Measurements from ENCODE around the gene MKX.

Gene MKX

GRCh38 chr10:27709304-27709703 is 36.3 kb downstream of the MKX start:
- no peak overlapping the region for H3K4me3 ChIP-seq (ENCODE audit: low read depth, low read length)
- no peaks in the 10 kb centered on the region for H3K36me3 ChIP-seq (ENCODE audit: control insufficient read depth, insufficient read depth, low read length)
- H3K4me1 ChIP-seq (ENCODE audit: control insufficient read depth, insufficient read depth, low read length), result no peaks in the 10 kb centered on the region
- H3K9ac ChIP-seq (ENCODE audit: low read depth, low read length), result no peak overlapping the region
- H3K9me3 ChIP-seq (ENCODE audit: control insufficient read depth, insufficient read depth, low read length), result no peaks in the 10 kb centered on the region
- no peaks in the 10 kb centered on the region for H3K27me3 ChIP-seq (ENCODE audit: control insufficient read depth, insufficient read depth, low read length)

GRCh38 chr10:27701938-27702537 is 43.6 kb downstream of the MKX start:
- no peaks in the 10 kb centered on the region for H3K36me3 ChIP-seq (ENCODE audit: control insufficient read depth, insufficient read depth, low read length)
- no peak overlapping the region for H3K9ac ChIP-seq (ENCODE audit: low read depth, low read length)
- H3K4me1 ChIP-seq (ENCODE audit: control insufficient read depth, insufficient read depth, low read length), result peaks cover 8% of the 10 kb centered on the region
- H3K27me3 ChIP-seq (ENCODE audit: control insufficient read depth, insufficient read depth, low read length), result no peaks in the 10 kb centered on the region
- H3K9me3 ChIP-seq (ENCODE audit: control insufficient read depth, insufficient read depth, low read length), result no peaks in the 10 kb centered on the region
- no peak overlapping the region for H3K4me3 ChIP-seq (ENCODE audit: low read depth, low read length)

GRCh38 chr10:27699776-27700175 is 45.8 kb downstream of the MKX start:
- Histone ChIP-seq H3K9me3 (ENCODE audit: control insufficient read depth, insufficient read depth, low read length) (no peaks in the 10 kb centered on the region), H3K4me1 (ENCODE audit: control insufficient read depth, insufficient read depth, low read length) (peaks cover 8% of the 10 kb centered on the region), H3K4me3 (ENCODE audit: low read depth, low read length) (no peak overlapping the region), H3K36me3 (ENCODE audit: control insufficient read depth, insufficient read depth, low read length) (no peaks in the 10 kb centered on the region), H3K9ac (ENCODE audit: low read depth, low read length) (no peak overlapping the region), H3K27me3 (ENCODE audit: control insufficient read depth, insufficient read depth, low read length) (no peaks in the 10 kb centered on the region)

- no peaks in the 10 kb centered on the region for H3K27me3 ChIP-seq (ENCODE audit: control insufficient read depth, insufficient read depth, low read length)
- no peak overlapping the region for H3K9ac ChIP-seq (ENCODE audit: low read depth, low read length)
- peaks cover 8% of the 10 kb centered on the region for H3K4me1 ChIP-seq (ENCODE audit: control insufficient read depth, insufficient read depth, low read length)
- H3K36me3 ChIP-seq (ENCODE audit: control insufficient read depth, insufficient read depth, low read length), result no peaks in the 10 kb centered on the region
- H3K4me3 ChIP-seq (ENCODE audit: low read depth, low read length), result no peak overlapping the region
- no peaks in the 10 kb centered on the region for H3K9me3 ChIP-seq (ENCODE audit: control insufficient read depth, insufficient read depth, low read length)
These were observed 46.7 kb downstream of the MKX start for GRCh38 chr10:27698961-27699360.

- Histone ChIP-seq H3K4me3 (ENCODE audit: low read depth, low read length) (no peak overlapping the region), H3K36me3 (ENCODE audit: control insufficient read depth, insufficient read depth, low read length) (no peaks in the 10 kb centered on the region), H3K27me3 (ENCODE audit: control insufficient read depth, insufficient read depth, low read length) (no peaks in the 10 kb centered on the region), H3K9ac (ENCODE audit: low read depth, low read length) (no peak overlapping the region), H3K9me3 (ENCODE audit: control insufficient read depth, insufficient read depth, low read length) (no peaks in the 10 kb centered on the region), H3K4me1 (ENCODE audit: control insufficient read depth, insufficient read depth, low read length) (peaks cover 3% of the 10 kb centered on the region)
These were observed 49.2 kb downstream of the MKX start for GRCh38 chr10:27696466-27696865.

GRCh38 chr10:27695706-27696105 is 49.9 kb downstream of the MKX start:
- Histone ChIP-seq H3K9ac (ENCODE audit: low read depth, low read length) (no peak overlapping the region), H3K9me3 (ENCODE audit: control insufficient read depth, insufficient read depth, low read length) (no peaks in the 10 kb centered on the region), H3K4me1 (ENCODE audit: control insufficient read depth, insufficient read depth, low read length) (peaks cover 3% of the 10 kb centered on the region), H3K36me3 (ENCODE audit: control insufficient read depth, insufficient read depth, low read length) (no peaks in the 10 kb centered on the region), H3K4me3 (ENCODE audit: low read depth, low read length) (no peak overlapping the region), H3K27me3 (ENCODE audit: control insufficient read depth, insufficient read depth, low read length) (no peaks in the 10 kb centered on the region)

- no peaks in the 10 kb centered on the region for H3K27me3 ChIP-seq (ENCODE audit: control insufficient read depth, insufficient read depth, low read length)
- no peaks in the 10 kb centered on the region for H3K4me1 ChIP-seq (ENCODE audit: control insufficient read depth, insufficient read depth, low read length)
- H3K9me3 ChIP-seq (ENCODE audit: control insufficient read depth, insufficient read depth, low read length), result no peaks in the 10 kb centered on the region
- no peak overlapping the region for H3K4me3 ChIP-seq (ENCODE audit: low read depth, low read length)
- no peak overlapping the region for H3K9ac ChIP-seq (ENCODE audit: low read depth, low read length)
- H3K36me3 ChIP-seq (ENCODE audit: control insufficient read depth, insufficient read depth, low read length), result no peaks in the 10 kb centered on the region
These were observed 50.5 kb downstream of the MKX start for GRCh38 chr10:27695088-27695487.

GRCh38 chr10:27692663-27693062 is 53.0 kb downstream of the MKX start:
- no peak overlapping the region for H3K4me3 ChIP-seq (ENCODE audit: low read depth, low read length)
- no peak overlapping the region for H3K9ac ChIP-seq (ENCODE audit: low read depth, low read length)
- H3K27me3 ChIP-seq (ENCODE audit: control insufficient read depth, insufficient read depth, low read length), result no peaks in the 10 kb centered on the region
- no peaks in the 10 kb centered on the region for H3K9me3 ChIP-seq (ENCODE audit: control insufficient read depth, insufficient read depth, low read length)
- H3K36me3 ChIP-seq (ENCODE audit: control insufficient read depth, insufficient read depth, low read length), result no peaks in the 10 kb centered on the region
- no peaks in the 10 kb centered on the region for H3K4me1 ChIP-seq (ENCODE audit: control insufficient read depth, insufficient read depth, low read length)

- Histone ChIP-seq H3K36me3 (ENCODE audit: control insufficient read depth, insufficient read depth, low read length) (no peaks in the 10 kb centered on the region), H3K4me3 (ENCODE audit: low read depth, low read length) (no peak overlapping the region), H3K9ac (ENCODE audit: low read depth, low read length) (no peak overlapping the region), H3K9me3 (ENCODE audit: control insufficient read depth, insufficient read depth, low read length) (no peaks in the 10 kb centered on the region), H3K27me3 (ENCODE audit: control insufficient read depth, insufficient read depth, low read length) (no peaks in the 10 kb centered on the region), H3K4me1 (ENCODE audit: control insufficient read depth, insufficient read depth, low read length) (no peaks in the 10 kb centered on the region)
These were observed 56.6 kb downstream of the MKX start for GRCh38 chr10:27688991-27689390.

- Histone ChIP-seq H3K9me3 (ENCODE audit: control insufficient read depth, insufficient read depth, low read length) (no peaks in the 10 kb centered on the region), H3K4me1 (ENCODE audit: control insufficient read depth, insufficient read depth, low read length) (no peaks in the 10 kb centered on the region), H3K9ac (ENCODE audit: low read depth, low read length) (no peak overlapping the region), H3K27me3 (ENCODE audit: control insufficient read depth, insufficient read depth, low read length) (no peaks in the 10 kb centered on the region), H3K36me3 (ENCODE audit: control insufficient read depth, insufficient read depth, low read length) (no peaks in the 10 kb centered on the region), H3K4me3 (ENCODE audit: low read depth, low read length) (no peak overlapping the region)
These were observed 57.3 kb downstream of the MKX start for GRCh38 chr10:27688276-27688675.

- Histone ChIP-seq H3K36me3 (ENCODE audit: control insufficient read depth, insufficient read depth, low read length) (no peaks in the 10 kb centered on the region), H3K4me3 (ENCODE audit: low read depth, low read length) (no peak overlapping the region), H3K4me1 (ENCODE audit: control insufficient read depth, insufficient read depth, low read length) (no peaks in the 10 kb centered on the region), H3K27me3 (ENCODE audit: control insufficient read depth, insufficient read depth, low read length) (no peaks in the 10 kb centered on the region), H3K9ac (ENCODE audit: low read depth, low read length) (no peak overlapping the region), H3K9me3 (ENCODE audit: control insufficient read depth, insufficient read depth, low read length) (no peaks in the 10 kb centered on the region)
These were observed 57.9 kb downstream of the MKX start for GRCh38 chr10:27687743-27688142.

GRCh38 chr10:27687326-27687725 is 58.3 kb downstream of the MKX start:
- Histone ChIP-seq H3K4me3 (ENCODE audit: low read depth, low read length) (no peak overlapping the region), H3K4me1 (ENCODE audit: control insufficient read depth, insufficient read depth, low read length) (no peaks in the 10 kb centered on the region), H3K9me3 (ENCODE audit: control insufficient read depth, insufficient read depth, low read length) (no peaks in the 10 kb centered on the region), H3K27me3 (ENCODE audit: control insufficient read depth, insufficient read depth, low read length) (no peaks in the 10 kb centered on the region), H3K9ac (ENCODE audit: low read depth, low read length) (no peak overlapping the region), H3K36me3 (ENCODE audit: control insufficient read depth, insufficient read depth, low read length) (no peaks in the 10 kb centered on the region)

Measured in iPS-15b (cell line).